Activated CD8-positive, alpha-beta memory T cell treated with anti-CD3 and anti-CD28 coated beads, Interleukin-2, amount 10 ng/mL, durations not matched to agents 7 days and 5 days (primary cell): ENCODE results near the gene ACP7. TPM values are rescaled to one million over a fixed set of nuclear protein-coding genes. Genes with fewer than 3 reads are reported as not detected.
A peak's percentile ranks its signal among the peaks of the same experiment; 100 is the strongest.

ENCODE experiments used
- ATAC-seq: fragments of 150-1000 bp; cut with Tn5 transposase; one replicate; pipeline ENCODE4 v1.10.0; 2021; ENCODE audit warnings: moderate library complexity
- CTCF ChIA-PET: fragments of 350-600 bp; sonication (Branson Sonifier 250); formaldehyde crosslinking; loops from one replicate; lab custom pipeline; 2021; ENCODE audit warnings: antibody characterized with exemption; lab: Charles Lee
- DNase-seq: peaks from one replicate; pipeline ENCODE4 v3.0.0-alpha.2; 2020
- H3K27ac Mint-ChIP-seq: one replicate; pipeline ENCODE4 v1.8.0; 2021; ENCODE audit warnings: mild to moderate bottlenecking, mixed read lengths
- H3K27me3 Mint-ChIP-seq: one replicate; pipeline ENCODE4 v1.8.0; 2021; ENCODE audit warnings: mixed read lengths
- H3K36me3 Mint-ChIP-seq: one replicate; pipeline ENCODE4 v1.8.0; 2021; ENCODE audit warnings: mild to moderate bottlenecking, mixed read lengths
- H3K4me1 Mint-ChIP-seq: one replicate; pipeline ENCODE4 v1.8.0; 2021; ENCODE audit warnings: mixed read lengths
- H3K4me3 Mint-ChIP-seq: one replicate; pipeline ENCODE4 v1.8.0; 2021; ENCODE audit warnings: mild to moderate bottlenecking, moderate library complexity, mixed read lengths
- H3K9me3 Mint-ChIP-seq: one replicate; pipeline ENCODE4 v1.8.0; 2022; ENCODE audit warnings: low read depth, mixed read lengths
- total RNA-seq, 2 experiments: library from RNA; stranded (reverse); gene quantifications; one replicate each; pipeline ENCODE4 v1.2.3, GENCODE V29; 2021

ACP7 gene
- total RNA-seq, 2 experiments from 2014 or later, result not detected

GRCh38 chr19:39119830-39120229 is 35.7 kb downstream of the ACP7 start:
- Mint-ChIP-seq H3K4me3 (no peak overlapping the region), H3K27me3 (peaks cover 4% of the 10 kb centered on the region), H3K4me1 (peaks cover 12% of the 10 kb centered on the region), H3K9me3 (no peaks in the 10 kb centered on the region), H3K27ac (no peak overlapping the region), H3K36me3 (no peaks in the 10 kb centered on the region)
- no peak for ATAC-seq
- DNase-seq, result no peak
- CTCF ChIA-PET, result interaction anchor here (0.7 to 2.7 kb wide), 5 partner anchors 9 to 356 kb away, joined by 3 to 18 read pairs (median 3); partner anchors contain the start of gene PLEKHG2

- Mint-ChIP-seq H3K36me3 (no peaks in the 10 kb centered on the region), H3K27ac (no peak overlapping the region), H3K9me3 (no peaks in the 10 kb centered on the region), H3K4me3 (no peak overlapping the region), H3K4me1 (peaks cover 32% of the 10 kb centered on the region), H3K27me3 (peaks cover 4% of the 10 kb centered on the region)
- ATAC-seq (no peak), DNase-seq (no peak)
- CTCF ChIA-PET, result interaction anchor here (0.5 to 1.9 kb wide), 17 partner anchors 10 to 1064 kb away, joined by 3 to 22 read pairs (median 4); partner anchors contain the start of genes IFNL1, MED29, PAF1 and PLEKHG2
These were observed 39.0 kb downstream of the ACP7 start for GRCh38 chr19:39122934-39123731.

- CTCF ChIA-PET, result interaction anchor here (0.8 to 1.2 kb wide), 2 partner anchors 25 to 408 kb away, joined by 3 read pairs; partner anchors contain the start of gene EID2B
- ATAC-seq (no peak), DNase-seq (no peak)
- peak overlapping the region; percentile 13 for H3K4me3 Mint-ChIP-seq
- peaks cover 34% of the 10 kb centered on the region for H3K4me1 Mint-ChIP-seq
- H3K27me3 Mint-ChIP-seq, result peaks cover 4% of the 10 kb centered on the region
- no peaks in the 10 kb centered on the region for H3K36me3 Mint-ChIP-seq
- H3K27ac Mint-ChIP-seq, result no peak overlapping the region
- no peaks in the 10 kb centered on the region for H3K9me3 Mint-ChIP-seq
These were observed 40.1 kb downstream of the ACP7 start for GRCh38 chr19:39124136-39124764.

DNA sequence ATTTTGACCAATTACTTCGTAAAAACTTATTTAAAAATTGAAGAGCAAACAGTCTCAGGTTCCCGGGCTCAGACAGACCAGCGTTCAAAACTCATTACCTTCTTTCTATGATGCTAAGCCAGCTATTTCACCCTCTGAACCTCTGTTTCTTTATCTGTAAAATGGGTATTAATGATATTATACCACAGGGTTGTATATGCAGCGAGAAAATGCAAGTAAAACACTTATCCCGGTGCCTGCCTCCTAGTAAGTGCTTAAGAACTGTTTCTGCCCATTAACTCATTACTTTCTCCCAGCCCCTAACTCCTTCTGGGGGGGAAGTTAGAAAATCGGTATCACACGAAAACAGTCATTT is 41.0 kb downstream of the ACP7 start:
- H3K27ac Mint-ChIP-seq, result peak overlapping the region; percentile 89
- DNase-seq, result no peak
- no peak for ATAC-seq
- H3K36me3 Mint-ChIP-seq, result no peaks in the 10 kb centered on the region
- CTCF ChIA-PET, result interaction anchor here (1.2 to 1.5 kb wide), 2 partner anchors 202 to 408 kb away, joined by 3 to 6 read pairs; partner anchors contain the start of gene EID2B
- H3K27me3 Mint-ChIP-seq, result peaks cover 4% of the 10 kb centered on the region
- H3K4me3 Mint-ChIP-seq, result peak overlapping the region; percentile 85
- no peaks in the 10 kb centered on the region for H3K9me3 Mint-ChIP-seq
- peaks cover 34% of the 10 kb centered on the region for H3K4me1 Mint-ChIP-seq

GRCh38 chr19:39125554-39126311 is 41.6 kb downstream of the ACP7 start, which contains the start of gene PAK4:
TSS of gene PAK4 (plus strand) at chr19:39125786. CDS start at chr19:39169554, 43,768 bp downstream.
- no peaks in the 10 kb centered on the region for H3K36me3 Mint-ChIP-seq
- H3K9me3 Mint-ChIP-seq, result no peaks in the 10 kb centered on the region
- H3K4me1 Mint-ChIP-seq, result peaks cover 34% of the 10 kb centered on the region
- CTCF ChIA-PET, result interaction anchor here (0.7 to 1.5 kb wide), 3 partner anchors 202 to 407 kb away, joined by 3 to 6 read pairs (median 3); partner anchors contain the start of gene EID2B
- peak within 1 kb of the TSS; percentile 89 for H3K27ac Mint-ChIP-seq
- H3K27me3 Mint-ChIP-seq, result peaks cover 4% of the 10 kb centered on the region
- DNase-seq (peak; percentile 98), ATAC-seq (peak; percentile 99)
- H3K4me3 Mint-ChIP-seq, result peak within 1 kb of the TSS; percentile 85

DNA sequence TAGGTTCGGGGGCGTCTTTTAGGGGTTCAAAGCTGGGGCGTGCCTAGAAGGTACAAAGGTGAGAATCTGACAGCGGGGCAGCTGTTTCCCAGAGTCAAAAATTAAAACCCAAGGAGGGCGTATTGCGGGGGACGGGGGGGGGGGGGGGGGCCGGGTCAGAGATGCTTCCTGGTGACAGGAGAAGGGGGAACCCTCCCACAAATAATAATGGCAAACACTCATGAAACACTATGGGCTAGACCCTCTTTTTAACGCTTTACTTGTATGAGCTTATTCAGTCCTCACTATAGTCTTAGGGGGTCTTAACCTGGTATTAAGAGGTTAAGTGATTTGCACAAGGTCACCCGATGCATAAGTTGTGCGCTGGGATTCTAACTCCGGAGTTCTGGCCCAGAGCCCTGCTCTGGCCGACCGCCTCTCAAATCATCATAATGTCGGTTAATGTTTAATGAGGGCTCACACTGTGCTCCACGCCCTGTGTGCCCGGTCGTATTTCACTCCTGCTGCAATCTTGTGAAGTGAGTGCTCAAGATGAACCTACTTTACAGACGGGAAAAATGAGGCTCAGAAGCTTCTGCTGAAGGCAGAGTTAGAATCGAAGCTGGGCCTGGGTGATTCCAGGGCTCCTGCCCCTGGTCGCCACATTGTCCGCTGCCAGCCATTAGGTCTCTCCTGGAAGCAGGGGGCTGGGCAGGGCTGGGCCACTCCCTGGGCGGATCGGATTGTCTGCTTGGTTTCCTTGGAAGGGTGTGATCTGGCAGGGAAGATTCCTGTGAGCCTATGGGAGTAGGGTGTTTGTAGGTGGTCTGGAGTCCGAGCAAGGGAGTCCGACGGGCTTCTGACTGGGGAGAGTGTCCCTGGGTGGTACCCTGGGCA is 42.4 kb downstream of the ACP7 start:
- H3K9me3 Mint-ChIP-seq, result no peaks in the 10 kb centered on the region
- H3K4me1 Mint-ChIP-seq, result peaks cover 34% of the 10 kb centered on the region
- DNase-seq (no peak), ATAC-seq (no peak)
- peak overlapping the region; percentile 85 for H3K4me3 Mint-ChIP-seq
- H3K27me3 Mint-ChIP-seq, result no peaks in the 10 kb centered on the region
- no peaks in the 10 kb centered on the region for H3K36me3 Mint-ChIP-seq
- CTCF ChIA-PET, result interaction anchor here (0.7 to 1.2 kb wide), 2 partner anchors 16 to 227 kb away, joined by 3 read pairs; no protein-coding TSS in a partner anchor
- peak overlapping the region; percentile 89 for H3K27ac Mint-ChIP-seq

DNA sequence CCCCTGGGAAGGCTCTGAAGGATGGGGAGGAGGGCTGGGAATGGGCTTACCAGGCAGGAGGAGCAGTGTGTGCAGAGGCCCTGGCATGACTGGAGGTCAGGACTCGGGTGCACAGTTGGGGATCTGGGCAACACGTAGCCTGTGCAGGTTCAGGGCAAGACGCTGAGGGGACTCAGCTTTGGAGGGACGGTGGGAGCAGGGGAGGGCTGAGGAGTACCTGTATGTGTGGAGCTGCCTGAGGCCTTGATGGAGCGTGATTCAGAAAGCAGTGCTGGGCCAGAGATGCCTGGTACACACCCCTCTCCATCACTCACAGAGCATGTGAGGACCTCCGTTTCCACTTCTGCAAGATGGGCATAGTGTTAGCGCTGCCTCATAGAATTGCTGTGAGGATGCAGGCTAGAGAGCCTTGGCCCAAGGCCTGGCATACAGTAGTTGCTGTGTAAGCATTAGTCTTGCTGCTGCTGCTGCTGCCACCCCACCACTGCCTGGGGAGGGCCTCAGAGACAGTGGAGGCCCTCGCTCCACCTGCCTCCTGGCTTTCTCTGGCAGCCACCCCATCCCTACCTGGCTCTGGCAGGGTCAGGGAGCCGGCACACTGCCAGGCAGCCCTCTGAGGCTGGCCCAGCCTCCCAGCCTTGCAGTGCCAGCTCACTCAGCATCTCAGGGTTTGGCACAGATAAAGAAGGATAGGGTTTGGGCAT is 43.8 kb downstream of the ACP7 start:
- CTCF ChIA-PET, result interaction anchor here (0.5 to 1.3 kb wide), 2 partner anchors 20 to 199 kb away, joined by 3 read pairs; no protein-coding TSS in a partner anchor
- no peak overlapping the region for H3K27ac Mint-ChIP-seq
- H3K27me3 Mint-ChIP-seq, result no peaks in the 10 kb centered on the region
- peaks cover 34% of the 10 kb centered on the region for H3K4me1 Mint-ChIP-seq
- H3K9me3 Mint-ChIP-seq, result no peaks in the 10 kb centered on the region
- DNase-seq, result no peak
- no peak overlapping the region for H3K4me3 Mint-ChIP-seq
- H3K36me3 Mint-ChIP-seq, result no peaks in the 10 kb centered on the region
- no peak for ATAC-seq

- Mint-ChIP-seq H3K27ac (no peak overlapping the region), H3K9me3 (no peaks in the 10 kb centered on the region), H3K36me3 (no peaks in the 10 kb centered on the region), H3K27me3 (no peaks in the 10 kb centered on the region), H3K4me1 (peaks cover 34% of the 10 kb centered on the region), H3K4me3 (no peak overlapping the region)
- no peak for DNase-seq
- no peak for ATAC-seq
- CTCF ChIA-PET, result interaction anchor here (1.2 to 1.3 kb wide), 2 partner anchors 18 to 198 kb away, joined by 3 to 6 read pairs; no protein-coding TSS in a partner anchor
These were observed 44.4 kb downstream of the ACP7 start for GRCh38 chr19:39128516-39129079.

DNA sequence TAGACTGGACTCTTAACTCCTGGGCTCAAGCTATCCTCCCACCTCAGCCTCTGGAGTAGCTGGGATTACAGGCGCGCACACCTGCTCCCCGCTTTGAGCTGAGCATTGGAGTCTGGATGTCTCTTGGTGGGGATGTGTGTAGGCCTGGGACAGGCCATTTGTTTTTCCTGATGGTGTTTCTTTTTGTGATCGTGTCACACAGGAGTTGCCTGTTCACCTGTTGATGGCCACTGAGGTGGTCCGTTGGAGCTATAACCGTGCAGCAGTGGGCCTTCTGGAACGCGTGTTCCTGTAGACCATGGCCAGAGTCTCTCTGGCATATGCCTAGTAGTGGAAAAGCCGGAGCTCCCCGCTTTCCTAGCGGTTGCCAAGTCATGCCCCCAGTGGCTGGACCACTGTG is 44.9 kb downstream of the ACP7 start:
- CTCF ChIA-PET, result interaction anchor here (1.2 to 1.3 kb wide), 2 partner anchors 19 to 198 kb away, joined by 3 to 6 read pairs; no protein-coding TSS in a partner anchor
- Mint-ChIP-seq H3K27ac (no peak overlapping the region), H3K9me3 (no peaks in the 10 kb centered on the region), H3K4me1 (peaks cover 32% of the 10 kb centered on the region), H3K27me3 (no peaks in the 10 kb centered on the region), H3K4me3 (no peak overlapping the region), H3K36me3 (no peaks in the 10 kb centered on the region)
- DNase-seq (no peak), ATAC-seq (no peak)

- H3K4me3 Mint-ChIP-seq, result no peak overlapping the region
- H3K27me3 Mint-ChIP-seq, result no peaks in the 10 kb centered on the region
- no peak overlapping the region for H3K27ac Mint-ChIP-seq
- CTCF ChIA-PET, result no interaction called here
- peaks cover 22% of the 10 kb centered on the region for H3K4me1 Mint-ChIP-seq
- H3K36me3 Mint-ChIP-seq, result no peaks in the 10 kb centered on the region
- ATAC-seq (no peak), DNase-seq (no peak)
- no peaks in the 10 kb centered on the region for H3K9me3 Mint-ChIP-seq
These were observed 46.4 kb downstream of the ACP7 start for GRCh38 chr19:39130337-39131254.
